SK-N-SH (cell line): Measurements from ENCODE around the gene PPP1R1B. TPM values are rescaled to one million over a fixed set of nuclear protein-coding genes. Genes with fewer than 3 reads are reported as not detected.

Experiments
- CTCF ChIA-PET: fragments of 300-600, 350-600 bp; formaldehyde crosslinking; extraction: SDS; loops from one replicate; lab custom pipeline; 2021; lab: Yijun Ruan, JAX
- POLR2A ChIA-PET: fragments of 350-600 bp; sonication (Branson Sonifier 250); formaldehyde crosslinking; extraction: SDS; loops from one replicate; lab custom pipeline; 2020; ENCODE audit warnings: antibody characterized with exemption, inconsistent platforms; lab: Yijun Ruan, JAX
- DNase-seq: peaks from one replicate; pipeline ENCODE4 v3.0.0; 2012
- H2AFZ ChIP-seq: fragments of 200-600 bp; sonication (generic); 2 replicates; pipeline ENCODE4 v1.8.1; 2016; ENCODE audit warnings: antibody characterized with exemption, mild to moderate bottlenecking, low read depth
- H3F3A ChIP-seq: fragments of 200-600 bp; sonication (generic); replicated peaks from 2 replicates; pipeline ENCODE3; 2016; ENCODE audit warnings: antibody characterized with exemption, mild to moderate bottlenecking; ENCODE audit not compliant: insufficient read depth
- H3K27ac ChIP-seq, 2 experiments: fragments of 200-500 bp in 1 of 2; fragments of 200-600 bp in 1 of 2; sonication (Bioruptor generic) in 1 of 2; sonication (generic), shearing (Covaris generic) in 1 of 2; 2 replicates each; pipeline versions ENCODE4 v1.5.1 to v1.6.1; 2014 to 2016; ENCODE audit warnings: low read depth in 2 of 2, inconsistent platforms in 1 of 2, low read length in 1 of 2, mild to moderate bottlenecking in 1 of 2, mixed read lengths in 1 of 2
- H3K27me3 ChIP-seq: fragments of 200-600 bp; sonication (generic), shearing (Covaris generic); 2 replicates; pipeline ENCODE4 v1.6.1; 2016; ENCODE audit warnings: mixed run types; ENCODE audit not compliant: insufficient read depth
- H3K36me3 ChIP-seq, 2 experiments: fragments of 200-500 bp in 1 of 2; fragments of 200-600 bp in 1 of 2; sonication (Bioruptor generic) in 1 of 2; sonication (generic) in 1 of 2; replicated peaks in 1 of 2; 2 replicates each; pipeline versions ENCODE3 to v1.5.1; 2014 to 2016; ENCODE audit warnings: low read length in 1 of 2, mild to moderate bottlenecking in 1 of 2; ENCODE audit not compliant: insufficient read depth in 2 of 2, control insufficient read depth in 1 of 2
- H3K4me1 ChIP-seq, 2 experiments: fragments of 200-500 bp in 1 of 2; fragments of 200-600 bp in 1 of 2; sonication (Bioruptor generic) in 1 of 2; sonication (generic), shearing (Covaris generic) in 1 of 2; 2 replicates each; pipeline versions ENCODE4 v1.5.1 to v1.6.1; 2014 to 2016; ENCODE audit warnings: low read depth in 1 of 2, low read length in 1 of 2, mixed run types in 1 of 2; ENCODE audit not compliant: insufficient read depth in 2 of 2, control insufficient read depth in 1 of 2
- H3K4me2 ChIP-seq: fragments of 200-600 bp; sonication (generic), shearing (Covaris generic); 2 replicates; pipeline ENCODE4 v1.6.1; 2017; ENCODE audit warnings: mixed run types
- H3K4me3 ChIP-seq, 2 experiments: fragments of 200-500 bp in 1 of 2; fragments of 200-600 bp in 1 of 2; sonication (Bioruptor generic) in 1 of 2; sonication (generic), shearing (Covaris generic) in 1 of 2; 2 replicates each; pipeline versions ENCODE4 v1.5.1 to v1.8.1; 2014 to 2016; ENCODE audit warnings: low read depth in 2 of 2, inconsistent platforms in 1 of 2, low read length in 1 of 2, mild to moderate bottlenecking in 1 of 2, mixed read lengths in 1 of 2, moderate library complexity in 1 of 2
- H3K79me2 ChIP-seq: fragments of 200-600 bp; sonication (generic); 2 replicates; pipeline ENCODE4 v1.8.1; 2017; ENCODE audit warnings: mild to moderate bottlenecking; ENCODE audit not compliant: insufficient read depth
- H3K9ac ChIP-seq: fragments of 200-600 bp; sonication (generic); 2 replicates; pipeline ENCODE4 v1.6.1; 2017; ENCODE audit warnings: mixed run types
- H3K9me2 ChIP-seq: fragments of 200-600 bp; sonication (generic); 2 replicates; pipeline ENCODE4 v1.6.1; 2017; ENCODE audit warnings: mixed run types
- H3K9me3 ChIP-seq: fragments of 200-600 bp; sonication (generic); 2 replicates; pipeline ENCODE4 v1.6.1; 2017; ENCODE audit warnings: mixed run types, mild to moderate bottlenecking, moderate library complexity
- H4K20me1 ChIP-seq: fragments of 200-600 bp; sonication (generic); 2 replicates; pipeline ENCODE4 v1.6.1; 2017; ENCODE audit warnings: mild to moderate bottlenecking, mixed run types; ENCODE audit not compliant: insufficient read depth
- CHD2 ChIP-seq: fragments of 150-350 bp; IDR thresholded peaks from 2 replicates; pipeline ENCODE4 v1.6.1; 2018; ENCODE audit warnings: low read length; ENCODE audit not compliant: partially characterized antibody
- ELF1 ChIP-seq: IDR thresholded peaks from 2 replicates; pipeline ENCODE4 v1.4.0; 2012
- EZH2phosphoT487 ChIP-seq: fragments of 200-600 bp; sonication (generic); IDR thresholded peaks from 2 replicates; pipeline ENCODE4 v1.6.1; 2017; ENCODE audit warnings: low read depth, mixed run types, mild to moderate bottlenecking, antibody characterized with exemption, moderate library complexity, borderline replicate concordance
- FOXM1 ChIP-seq: IDR thresholded peaks from 2 replicates; pipeline ENCODE4 v1.4.0; 2012; ENCODE audit warnings: low read depth, mild to moderate bottlenecking
- JUND ChIP-seq: IDR thresholded peaks from 2 replicates; pipeline ENCODE4 v1.4.0; 2012
- MXI1 ChIP-seq: IDR thresholded peaks from 2 replicates; pipeline ENCODE4 v1.6.1; 2012; ENCODE audit warnings: mild to moderate bottlenecking, low read depth, low read length, improper control_type of control experiment
- NFIC ChIP-seq: IDR thresholded peaks from 2 replicates; pipeline ENCODE4 v1.4.0; 2012; ENCODE audit warnings: borderline replicate concordance
- RFX5 ChIP-seq: IDR thresholded peaks from 2 replicates; pipeline ENCODE4 v1.6.1; 2012; ENCODE audit warnings: mild to moderate bottlenecking, improper control_type of control experiment, low read length
- SIN3A ChIP-seq: IDR thresholded peaks from 2 replicates; pipeline ENCODE4 v1.6.1; 2012; ENCODE audit warnings: low read depth, mild to moderate bottlenecking, low read length, moderate library complexity, borderline replicate concordance
- TAF1 ChIP-seq: IDR thresholded peaks from 2 replicates; pipeline ENCODE4 v1.6.1; 2012; ENCODE audit warnings: low read depth, mild to moderate bottlenecking, low read length, moderate library complexity, borderline replicate concordance
- TCF12 ChIP-seq: IDR thresholded peaks from 2 replicates; pipeline ENCODE4 v1.4.0; 2012
- WGBS: methylation state at CpG from one replicate; pipeline ENCODE4 v1.1.6; 2017; ENCODE audit warnings: low lambda C conversion rate; 5-methylcytosine and 5-hydroxymethylcytosine counted together
- polyA plus RNA-seq, 3 experiments: library from polyadenylated mRNA; depleted of rRNA; stranded (reverse); fragments of >200 nt; gene quantifications; 2 replicates each; pipeline ENCODE4 v1.2.3, GENCODE V29; 2012
- TF ChIP-seq, protein P1 (sequence below): IDR thresholded peaks from 2 replicates; pipeline ENCODE4 v1.4.0; 2012; ENCODE audit warnings: low read depth, borderline replicate concordance
- TF ChIP-seq, protein P2 (sequence below): IDR thresholded peaks from 2 replicates; pipeline ENCODE4 v1.4.0; 2012; ENCODE audit warnings: low read depth
- TF ChIP-seq, protein P3 (sequence below): fragments of 150-350 bp; IDR thresholded peaks from 2 replicates; pipeline ENCODE4 v1.6.1; 2016; ENCODE audit warnings: mild to moderate bottlenecking, low read depth, low read length
- TF ChIP-seq, protein P4 (sequence below): IDR thresholded peaks from 2 replicates; pipeline ENCODE4; 2012

Gene PPP1R1B
- polyA plus RNA-seq, 1 of the 3 experiments (the other 2 are of a cell fraction): 0.07 TPM

DNA sequence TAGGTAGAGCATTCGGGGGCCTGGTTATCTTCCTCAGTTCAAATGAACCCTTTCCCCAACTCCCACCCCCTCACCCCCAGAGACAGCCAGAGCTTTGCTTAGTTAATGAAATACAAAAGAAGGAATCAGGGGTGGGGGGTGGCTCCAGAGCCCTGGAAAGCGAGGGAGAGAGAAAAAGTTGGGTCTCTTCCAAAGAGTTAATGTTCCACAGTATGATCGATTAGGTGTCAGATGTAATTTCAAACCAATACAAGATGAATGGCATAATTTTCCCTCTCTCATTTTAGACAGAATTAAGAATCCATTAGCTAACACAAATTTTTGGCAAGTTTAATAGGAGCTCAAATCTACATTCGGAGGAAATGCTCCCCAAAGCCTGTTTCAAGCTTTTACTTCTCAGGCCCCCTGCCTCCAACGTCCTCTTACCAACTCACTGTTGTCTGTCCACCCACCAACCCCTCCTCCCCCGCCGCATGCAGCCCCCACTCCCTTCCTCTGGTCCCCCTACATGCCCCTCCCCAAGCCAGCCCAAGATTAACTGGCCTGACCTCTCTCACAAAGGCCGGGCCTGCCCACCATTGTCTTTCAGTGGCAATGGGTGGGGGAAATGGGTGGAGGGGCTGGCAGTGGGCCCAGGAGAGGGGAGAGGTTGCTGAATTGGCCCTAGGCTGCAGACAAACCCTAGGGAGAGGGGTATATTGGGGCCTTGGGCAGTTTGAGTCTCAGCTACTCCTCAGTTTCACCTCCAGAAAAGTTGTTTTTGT is 47.3 kb upstream of the PPP1R1B start:
- Histone ChIP-seq H3F3A (no peaks in the 10 kb centered on the region), H4K20me1 (no peaks in the 10 kb centered on the region), H3K79me2 (no peaks in the 10 kb centered on the region), H2AFZ (no peak overlapping the region), H3K9me3 (no peaks in the 10 kb centered on the region), H3K27me3 (no peaks in the 10 kb centered on the region), H3K36me3 (no peaks in the 10 kb centered on the region), H3K4me3 (no peak overlapping the region), H3K4me2 (no peak overlapping the region), H3K4me1 (peaks cover 0 to 3% of the 10 kb centered on the region in 2 experiments; a peak in 1 of 4 replicates), H3K9me2 (no peaks in the 10 kb centered on the region), H3K9ac (no peak overlapping the region), H3K27ac (no peak overlapping the region)
- WGBS: 58% methylated on average over 8 of the region's 8 CpGs
- no peak for TF ChIP-seq RFX5
- TF ChIP-seq, protein P1, sequence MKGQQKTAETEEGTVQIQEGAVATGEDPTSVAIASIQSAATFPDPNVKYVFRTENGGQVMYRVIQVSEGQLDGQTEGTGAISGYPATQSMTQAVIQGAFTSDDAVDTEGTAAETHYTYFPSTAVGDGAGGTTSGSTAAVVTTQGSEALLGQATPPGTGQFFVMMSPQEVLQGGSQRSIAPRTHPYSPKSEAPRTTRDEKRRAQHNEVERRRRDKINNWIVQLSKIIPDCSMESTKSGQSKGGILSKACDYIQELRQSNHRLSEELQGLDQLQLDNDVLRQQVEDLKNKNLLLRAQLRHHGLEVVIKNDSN: no peak
- no peak for TF ChIP-seq JUND
- ChIA-PET POLR2A (no interaction called here), CTCF (interaction anchor here (2.9 to 10.3 kb wide), 3 partner anchors 19 to 42 kb away, joined by 13 to 93 read pairs (median 64); no protein-coding TSS in a partner anchor)
- DNase-seq: no peak

DNA sequence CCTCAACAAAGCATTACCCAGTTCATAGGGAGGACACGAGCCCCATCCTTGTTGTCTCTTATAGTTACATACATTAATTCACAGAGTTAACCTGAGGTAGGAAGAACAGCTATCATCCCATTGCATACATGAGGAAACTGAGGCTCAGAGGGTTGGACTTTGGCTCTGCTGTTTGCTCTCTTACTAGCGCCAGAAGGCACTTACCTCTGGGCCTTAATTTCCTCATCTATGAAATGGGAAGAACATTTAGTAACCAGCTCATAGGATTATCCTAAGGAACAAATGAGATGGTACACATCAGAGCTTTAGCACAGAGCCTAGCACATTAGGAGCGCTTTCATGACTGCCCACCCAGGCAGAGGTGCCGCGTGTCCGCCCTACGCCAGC is 46.7 kb upstream of the PPP1R1B start:
- Histone ChIP-seq H3K79me2 (no peaks in the 10 kb centered on the region), H4K20me1 (no peaks in the 10 kb centered on the region), H3K4me1 (peaks cover 0 to 3% of the 10 kb centered on the region in 2 experiments; a peak in 1 of 4 replicates), H3K27ac (no peak overlapping the region), H3K9me3 (no peaks in the 10 kb centered on the region), H3K4me3 (no peak overlapping the region), H3K9ac (no peak overlapping the region), H3K4me2 (no peak overlapping the region), H2AFZ (no peak overlapping the region), H3F3A (no peaks in the 10 kb centered on the region), H3K27me3 (no peaks in the 10 kb centered on the region)
- CTCF ChIA-PET: interaction anchor here (2.9 to 10.3 kb wide), 3 partner anchors 18 to 42 kb away, joined by 13 to 93 read pairs (median 64); no protein-coding TSS in a partner anchor
- no peak for DNase-seq
- POLR2A ChIA-PET: interaction anchor here (1.1 kb wide), 1 partner anchor 9 kb away, joined by 6 read pairs; no protein-coding TSS in a partner anchor
- TF ChIP-seq, protein P2, sequence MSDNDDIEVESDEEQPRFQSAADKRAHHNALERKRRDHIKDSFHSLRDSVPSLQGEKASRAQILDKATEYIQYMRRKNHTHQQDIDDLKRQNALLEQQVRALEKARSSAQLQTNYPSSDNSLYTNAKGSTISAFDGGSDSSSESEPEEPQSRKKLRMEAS: no peak
- TF ChIP-seq NFIC: no peak
- TF ChIP-seq, all 33 proteins: peak for 0
- H3K9me2 ChIP-seq: no peaks in the 10 kb centered on the region
- 89% methylated on average over 6 of the region's 7 CpGs for WGBS
- H3K36me3 ChIP-seq: no peaks in the 10 kb centered on the region

DNA sequence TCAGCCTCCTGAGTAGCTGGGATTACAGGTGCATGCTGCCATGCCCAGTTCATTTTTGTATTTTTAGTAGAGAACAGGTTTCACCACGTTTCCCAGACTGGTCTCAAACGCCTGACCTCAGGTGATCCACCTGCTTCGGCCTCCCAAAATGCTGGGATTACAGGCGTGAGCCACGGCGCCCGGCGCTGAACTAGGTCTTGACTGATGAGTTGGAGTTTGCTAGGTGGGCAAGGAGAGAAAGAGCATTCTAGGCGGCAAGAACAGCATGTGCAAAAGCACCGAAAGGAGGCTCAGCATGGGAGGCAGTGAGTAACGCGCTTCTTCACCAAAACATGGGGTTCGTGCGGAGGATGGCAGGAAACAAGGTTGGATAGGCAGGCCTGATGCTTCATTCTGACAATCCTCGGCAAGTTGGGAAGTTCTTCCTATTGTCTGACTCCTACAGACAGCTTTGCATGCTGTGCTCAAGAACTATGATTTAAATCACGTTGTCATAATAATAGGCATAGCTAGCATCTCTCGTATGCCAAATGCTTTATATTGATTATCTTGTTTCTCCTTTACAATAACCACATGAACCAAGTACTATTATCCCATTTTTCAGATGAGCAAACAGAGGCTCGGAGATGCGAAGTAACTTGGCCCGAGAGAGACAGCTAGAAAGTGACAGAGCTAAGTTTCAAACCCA is 45.5 kb upstream of the PPP1R1B start:
- Histone ChIP-seq H3K27ac (no peak overlapping the region), H3K4me1 (no peaks in the 10 kb centered on the region; a peak in 1 of 4 replicates), H3K9ac (no peak overlapping the region), H3K9me3 (no peaks in the 10 kb centered on the region), H4K20me1 (no peaks in the 10 kb centered on the region), H3K9me2 (no peaks in the 10 kb centered on the region), H3F3A (no peaks in the 10 kb centered on the region), H3K79me2 (no peaks in the 10 kb centered on the region), H3K4me3 (no peak overlapping the region), H2AFZ (no peak overlapping the region), H3K27me3 (no peaks in the 10 kb centered on the region), H3K36me3 (no peaks in the 10 kb centered on the region), H3K4me2 (no peak overlapping the region)
- no peak for DNase-seq
- ChIA-PET POLR2A (interaction anchor here (1.1 kb wide), 1 partner anchor 7 kb away, joined by 6 read pairs; no protein-coding TSS in a partner anchor), CTCF (interaction anchor here (6.6 to 10.3 kb wide), 2 partner anchors 33 to 41 kb away, joined by 64 to 93 read pairs; no protein-coding TSS in a partner anchor)
- WGBS: 75% methylated on average over 20 of the region's 20 CpGs
- TF ChIP-seq, protein P3, sequence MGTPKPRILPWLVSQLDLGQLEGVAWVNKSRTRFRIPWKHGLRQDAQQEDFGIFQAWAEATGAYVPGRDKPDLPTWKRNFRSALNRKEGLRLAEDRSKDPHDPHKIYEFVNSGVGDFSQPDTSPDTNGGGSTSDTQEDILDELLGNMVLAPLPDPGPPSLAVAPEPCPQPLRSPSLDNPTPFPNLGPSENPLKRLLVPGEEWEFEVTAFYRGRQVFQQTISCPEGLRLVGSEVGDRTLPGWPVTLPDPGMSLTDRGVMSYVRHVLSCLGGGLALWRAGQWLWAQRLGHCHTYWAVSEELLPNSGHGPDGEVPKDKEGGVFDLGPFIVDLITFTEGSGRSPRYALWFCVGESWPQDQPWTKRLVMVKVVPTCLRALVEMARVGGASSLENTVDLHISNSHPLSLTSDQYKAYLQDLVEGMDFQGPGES: no peak
- TF ChIP-seq MXI1 (no peak), ELF1 (no peak), CHD2 (no peak), SIN3A (no peak), FOXM1 (no peak), TAF1 (no peak), EZH2phosphoT487 (no peak), TCF12 (no peak)
- TF ChIP-seq, protein P4, sequence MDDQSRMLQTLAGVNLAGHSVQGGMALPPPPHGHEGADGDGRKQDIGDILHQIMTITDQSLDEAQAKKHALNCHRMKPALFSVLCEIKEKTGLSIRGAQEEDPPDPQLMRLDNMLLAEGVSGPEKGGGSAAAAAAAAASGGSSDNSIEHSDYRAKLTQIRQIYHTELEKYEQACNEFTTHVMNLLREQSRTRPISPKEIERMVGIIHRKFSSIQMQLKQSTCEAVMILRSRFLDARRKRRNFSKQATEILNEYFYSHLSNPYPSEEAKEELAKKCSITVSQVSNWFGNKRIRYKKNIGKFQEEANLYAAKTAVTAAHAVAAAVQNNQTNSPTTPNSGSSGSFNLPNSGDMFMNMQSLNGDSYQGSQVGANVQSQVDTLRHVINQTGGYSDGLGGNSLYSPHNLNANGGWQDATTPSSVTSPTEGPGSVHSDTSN: no peak
